ENCODE results near the gene TMEM229B. TPM values are rescaled to one million over a fixed set of nuclear protein-coding genes. Genes with fewer than 3 reads are reported as not detected.

Gene TMEM229B
- total RNA-seq (2013): 21.0 TPM
- polyA plus RNA-seq (10 to 100 TPM; 10.2 to 18.7 (median 17.3) TPM), polyA minus RNA-seq (19.0 and 35.7 TPM in 2 replicates), total RNA-seq (0.86 to 9.0 (median 3.9) reads per million in 11 experiments)

- H3K27ac Mint-ChIP-seq: peak within 1 kb of the TSS; percentile 97 to 99 (median 98)
- peaks cover 70% of the 10 kb centered on the region for H3K4me1 Mint-ChIP-seq
- WGBS (ENCODE audit: insufficient coverage): 2% methylated on average over 11 of the region's 13 CpGs
- Histone ChIP-seq H3K36me3 (replicated peaks in 1 of 2; ENCODE audit: control insufficient read depth in 1 of 2, insufficient read depth in 2 of 2, low read length in 2 of 2) (peaks cover 18 to 42% of the 10 kb centered on the region in 2 donors), H3K4me1 (ENCODE audit: control insufficient read depth in 1 of 2, insufficient read depth in 2 of 2, low read length in 2 of 2) (peaks cover 32 to 43% of the 10 kb centered on the region in 2 donors), H4K20me1 (ENCODE audit: insufficient read depth, low read length) (no peaks in the 10 kb centered on the region), H3K4me2 (replicated peaks; ENCODE audit: extremely low read depth, low read length, poor library complexity, severe bottlenecking) (peak within 1 kb of the TSS; percentile 76), H3K9ac (ENCODE audit: insufficient read depth, low read length, poor library complexity, severe bottlenecking) (peak within 1 kb of the TSS; percentile 91), H3K9me3 (replicated peaks in 1 of 2; ENCODE audit: control insufficient read depth in 1 of 2, insufficient read depth in 1 of 2, low read length in 2 of 2) (peaks cover 2% of the 10 kb centered on the region in 2 donors), H3K79me2 (ENCODE audit: insufficient read depth, low read length) (peaks cover 3% of the 10 kb centered on the region), H3K27me3 (ENCODE audit: control insufficient read depth in 2 of 2, insufficient read depth in 2 of 2, low read length in 2 of 2) (no peaks in the 10 kb centered on the region), H2AFZ (ENCODE audit: insufficient read depth, low read depth, low read length, poor library complexity, severe bottlenecking) (peak within 1 kb of the TSS; percentile 84), H3K4me3 (replicated peaks in 1 of 3; ENCODE audit: low read depth in 2 of 3, low read length in 3 of 3) (peak within 1 kb of the TSS; percentile 71 to 82 (median 82)), H3K27ac (ENCODE audit: low read depth in 1 of 2, low read length in 2 of 2) (peak within 1 kb of the TSS; percentile 78 to 96)
- H3K4me3 Mint-ChIP-seq: peak within 1 kb of the TSS; percentile 97 to 99
- no peak for TF ChIP-seq CTCF (IDR thresholded peaks at IDR 0.05)
- peaks cover 33 to 42% of the 10 kb centered on the region in 2 donors for H3K36me3 Mint-ChIP-seq
- intact Hi-C loops (cut with micrococcal nuclease): no loop called here
- DNase-seq: peak; percentile 45 to 65 (median 64)
- H3K27me3 Mint-ChIP-seq (ENCODE audit: low read depth in 3 of 3): peaks cover 0 to 2% (median 2%) of the 10 kb centered on the region in 3 donors
- peaks cover 0 to 8% (median 3%) of the 10 kb centered on the region in 7 donors for H3K9me3 Mint-ChIP-seq
Measured at GRCh38 chr14:67487937-67488893, at the start of gene TMEM229B. Gene TMEM229B (minus strand): TSS chr14:67488721. CDS start chr14:67473923, 14,798 bp downstream.

DNA sequence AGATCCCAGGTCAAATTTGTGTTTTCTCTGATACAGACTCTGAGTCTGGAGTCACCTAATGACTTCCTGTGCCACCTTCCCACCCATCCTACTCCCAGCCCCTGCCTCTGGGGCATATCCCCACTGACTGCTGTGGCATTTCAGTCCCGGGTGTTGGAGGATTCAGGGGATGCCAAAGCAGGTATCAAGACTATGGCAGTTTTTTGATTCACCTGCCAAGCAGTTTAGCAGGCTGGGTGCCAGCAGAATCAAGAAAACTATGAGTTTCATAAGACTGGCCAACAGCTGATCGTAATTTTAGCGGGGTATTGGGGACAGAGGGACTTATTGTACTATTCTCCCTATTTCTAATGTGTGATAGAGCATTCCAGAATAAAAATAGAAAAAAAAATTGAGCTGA is 49.2 kb upstream of the TMEM229B start:
- H4K20me1 ChIP-seq (ENCODE audit: insufficient read depth, low read length): no peaks in the 10 kb centered on the region
- H3K36me3 Mint-ChIP-seq: peaks cover 3 to 8% of the 10 kb centered on the region in 2 donors
- no peak overlapping the region for H3K4me3 Mint-ChIP-seq
- no peaks in the 10 kb centered on the region for H3K36me3 ChIP-seq (replicated peaks in 1 of 2; ENCODE audit: control insufficient read depth in 1 of 2, insufficient read depth in 2 of 2, low read length in 2 of 2)
- H3K9ac ChIP-seq (ENCODE audit: insufficient read depth, low read length, poor library complexity, severe bottlenecking): no peak overlapping the region
- H3K27ac ChIP-seq (ENCODE audit: low read depth in 1 of 2, low read length in 2 of 2): no peak overlapping the region
- no peaks in the 10 kb centered on the region for H3K79me2 ChIP-seq (ENCODE audit: insufficient read depth, low read length)
- 50% methylated on average over 1 of the region's 3 CpGs for WGBS (ENCODE audit: insufficient coverage)
- peaks cover 19% of the 10 kb centered on the region for H3K4me1 Mint-ChIP-seq
- no peak overlapping the region for H3K27ac Mint-ChIP-seq
- peaks cover 0 to 4% (median 2%) of the 10 kb centered on the region in 7 donors for H3K9me3 Mint-ChIP-seq
- no peak for TF ChIP-seq CTCF (IDR thresholded peaks at IDR 0.05)
- peaks cover 48 to 61% (median 49%) of the 10 kb centered on the region in 3 donors for H3K27me3 Mint-ChIP-seq (ENCODE audit: low read depth in 3 of 3)
- no peak for DNase-seq
- peaks cover 48 to 53% of the 10 kb centered on the region in 2 donors for H3K27me3 ChIP-seq (ENCODE audit: control insufficient read depth in 2 of 2, insufficient read depth in 2 of 2, low read length in 2 of 2)
- H3K9me3 ChIP-seq (replicated peaks in 1 of 2; ENCODE audit: control insufficient read depth in 1 of 2, insufficient read depth in 1 of 2, low read length in 2 of 2): peaks cover 0 to 13% of the 10 kb centered on the region in 2 donors
- no peak overlapping the region for H2AFZ ChIP-seq (ENCODE audit: insufficient read depth, low read depth, low read length, poor library complexity, severe bottlenecking)
- intact Hi-C loops (cut with micrococcal nuclease): no loop called here
- H3K4me3 ChIP-seq (replicated peaks in 1 of 3; ENCODE audit: low read depth in 2 of 3, low read length in 3 of 3): no peak overlapping the region
- peaks cover 5 to 16% of the 10 kb centered on the region in 2 donors for H3K4me1 ChIP-seq (ENCODE audit: control insufficient read depth in 1 of 2, insufficient read depth in 2 of 2, low read length in 2 of 2)
- H3K4me2 ChIP-seq (replicated peaks; ENCODE audit: extremely low read depth, low read length, poor library complexity, severe bottlenecking): no peak overlapping the region
